K562 (cell line): ENCODE results near the gene STEAP1B. TPM values are rescaled to one million over a fixed set of nuclear protein-coding genes. Genes with fewer than 3 reads are reported as not detected.

Source experiments
- ATAC-seq: fragments of 200-7000 bp; cut with Tn5 transposase; 3 replicates; pipeline ENCODE4 v1.9.1; 2020; ENCODE audit warnings: moderate library complexity
- BruUV-seq: library from RNA; stranded (reverse); fragments of 400-500 nt; replicated peaks from 2 replicates; lab custom pipeline; 2021; lab: Mats Ljungman, UMichigan
- CTCF ChIA-PET: fragments of 300-600 bp; formaldehyde crosslinking; extraction: SDS; loops from one replicate; lab custom pipeline; 2021; ENCODE audit warnings: low intra/inter-chr PET ratio; lab: Yijun Ruan, JAX
- POLR2A ChIA-PET: fragments of 300-600, 350-650 bp; sonication (Branson Sonifier 250); formaldehyde crosslinking; extraction: SDS; loops from one replicate; lab custom pipeline; 2021; ENCODE audit warnings: antibody characterized with exemption, inconsistent platforms; lab: Yijun Ruan, JAX
- DNase-seq, 4 experiments: peaks; one replicate each; pipeline versions ENCODE4 v3.0.0 to v3.0.0-alpha.2; 2011 to 2018; ENCODE audit warnings: low spot score in 3 of 4, mixed read lengths in 3 of 4; ENCODE audit errors: extremely low read depth in 1 of 4
- FAIRE-seq: peaks from 2 replicates; lab custom pipeline; 2011; peaks lifted over from hg19 to GRCh38; lab: Jason Lieb, UNC
- H2AFZ ChIP-seq: 2 replicates; pipeline ENCODE4 v1.6.0; 2011; ENCODE audit warnings: low read depth, low read length, control low read depth, inconsistent platforms
- H3K27ac ChIP-seq: fragments of 200-600 bp; 3 replicates; pipeline ENCODE4 v1.8.0; 2011; ENCODE audit warnings: low read depth, mild to moderate bottlenecking, control low read depth, inconsistent platforms, low read length, moderate library complexity, mixed read lengths; ENCODE audit errors: extremely low read depth
- H3K27me3 ChIP-seq, 2 experiments: fragments of 300-600 bp in 1 of 2; 2 replicates in 1 of 2; 3 replicates in 1 of 2; pipeline versions ENCODE4 v1.6.0 to v1.8.0; 2011; ENCODE audit warnings: inconsistent platforms in 2 of 2, low read length in 2 of 2, mild to moderate bottlenecking in 1 of 2, mixed read lengths in 1 of 2, moderate library complexity in 1 of 2; ENCODE audit not compliant: control insufficient read depth in 2 of 2, insufficient read depth in 2 of 2
- H3K36me3 ChIP-seq: fragments of 300-600 bp; 3 replicates; pipeline ENCODE4 v1.8.0; 2011; ENCODE audit warnings: mild to moderate bottlenecking, low read length, inconsistent platforms; ENCODE audit not compliant: control insufficient read depth, insufficient read depth
- H3K4me1 ChIP-seq, 2 experiments: fragments of 200-600 bp in 1 of 2; replicated peaks in 1 of 2; 2 replicates in 1 of 2; 3 replicates in 1 of 2; pipeline versions ENCODE4 v1.5.1 to v1.8.0; 2011; ENCODE audit warnings: inconsistent platforms in 2 of 2, low read length in 2 of 2, mild to moderate bottlenecking in 1 of 2, mixed read lengths in 1 of 2, moderate library complexity in 1 of 2; ENCODE audit not compliant: control insufficient read depth in 2 of 2, insufficient read depth in 2 of 2
- H3K4me2 ChIP-seq: 2 replicates; pipeline ENCODE4 v1.6.1; 2011; ENCODE audit warnings: low read length, control low read depth, inconsistent platforms, mixed read lengths; ENCODE audit not compliant: insufficient read depth
- H3K4me3 ChIP-seq: fragments of 200-600 bp; sonication (generic), shearing (Covaris generic); 2 replicates; pipeline ENCODE4 v1.5.1; 2016; ENCODE audit warnings: control low read depth, inconsistent platforms
- H3K79me2 ChIP-seq: fragments of 200-600 bp; 3 replicates; pipeline ENCODE4 v1.8.0; 2011; ENCODE audit warnings: low read length, inconsistent platforms; ENCODE audit not compliant: control insufficient read depth, insufficient read depth
- H3K9ac ChIP-seq, 2 experiments: 2 replicates each; pipeline versions ENCODE4 v1.6.0 to v1.6.1; 2011; ENCODE audit warnings: low read depth in 2 of 2, low read length in 2 of 2, control low read depth in 1 of 2, inconsistent platforms in 1 of 2, mild to moderate bottlenecking in 1 of 2, mixed read lengths in 1 of 2; ENCODE audit not compliant: insufficient read depth in 1 of 2
- H3K9me1 ChIP-seq: one replicate; pipeline ENCODE4 v1.6.0; 2011; ENCODE audit warnings: inconsistent platforms, mild to moderate bottlenecking, low read length, moderate library complexity; ENCODE audit not compliant: control insufficient read depth, insufficient read depth
- H3K9me3 ChIP-seq: replicated peaks from 2 replicates; pipeline ENCODE4 v1.5.1; 2011; ENCODE audit warnings: low read depth, low read length, inconsistent platforms; ENCODE audit not compliant: control insufficient read depth, insufficient read depth
- H4K20me1 ChIP-seq: replicated peaks from 2 replicates; pipeline ENCODE4 v1.6.1; 2011; ENCODE audit warnings: low read length, inconsistent platforms, mixed read lengths; ENCODE audit not compliant: control insufficient read depth, insufficient read depth
- BRD4 ChIP-seq: fragments of 200-600 bp; sonication (generic); IDR thresholded peaks from 2 replicates; pipeline ENCODE4 v1.6.1; 2017; ENCODE audit warnings: inconsistent platforms
- CBX1 ChIP-seq: sonication (generic); IDR thresholded peaks from 2 replicates; pipeline ENCODE4 v1.6.1; 2016; ENCODE audit warnings: antibody characterized with exemption, low read depth, mild to moderate bottlenecking
- CGGBP1 ChIP-seq: fragments of 250-450 bp; sonication (Bioruptor Pico); IDR thresholded peaks from 2 replicates; pipeline ENCODE4 v1.9.0; 2021; ENCODE audit warnings: mild to moderate bottlenecking
- E4F1 ChIP-seq: fragments of 250-450 bp; sonication (Bioruptor Pico); IDR thresholded peaks from 2 replicates; pipeline ENCODE4 v1.5.0; 2021; ENCODE audit warnings: mild to moderate bottlenecking, borderline replicate concordance
- GATAD2B ChIP-seq: fragments of 450-650 bp; IDR thresholded peaks from 2 replicates; pipeline ENCODE4 v1.6.1; 2017; ENCODE audit warnings: mild to moderate bottlenecking, borderline replicate concordance
- NFIX ChIP-seq: fragments of 250-450 bp; sonication (Bioruptor Pico); IDR thresholded peaks from 2 replicates; pipeline ENCODE4 v1.4.0; 2020; ENCODE audit warnings: low read depth, mild to moderate bottlenecking, moderate library complexity
- RBM14 ChIP-seq: fragments of 200-400 bp; formaldehyde crosslinking; IDR thresholded peaks from 2 replicates; pipeline ENCODE4 v1.6.1; 2018; ENCODE audit warnings: low read depth, mild to moderate bottlenecking, low read length, moderate library complexity, borderline replicate concordance; ENCODE audit not compliant: insufficient read depth
- RBM39 ChIP-seq: fragments of 200-400 bp; formaldehyde crosslinking; optimal IDR thresholded peaks from 2 replicates; pipeline ENCODE3; 2018; ENCODE audit warnings: low read depth, low read length
- SRSF7 ChIP-seq: fragments of 200-400 bp; formaldehyde crosslinking; optimal IDR thresholded peaks from 2 replicates; pipeline ENCODE3; 2017; ENCODE audit warnings: mild to moderate bottlenecking, low read depth, low read length
- TRIM24 ChIP-seq, 2 experiments: fragments of 450-650 bp; IDR thresholded peaks; 2 replicates each; pipeline ENCODE4 v1.6.1; 2016
- ZBTB7A ChIP-seq: IDR thresholded peaks from 2 replicates; pipeline ENCODE4 v1.6.1; 2011; ENCODE audit warnings: low read depth, mild to moderate bottlenecking, low read length, moderate library complexity, borderline replicate concordance; ENCODE audit not compliant: control insufficient read depth
- ZNF12 ChIP-seq: sonication (generic); formaldehyde crosslinking; IDR thresholded peaks from 2 replicates; pipeline ENCODE4 v1.4.0; 2020; ENCODE audit warnings: mild to moderate bottlenecking, missing genetic modification reagents
- ZNF165 ChIP-seq: fragments of 250-450 bp; sonication (Bioruptor Pico); IDR thresholded peaks from 2 replicates; pipeline ENCODE4 v1.4.0; 2020; ENCODE audit warnings: borderline replicate concordance
- ZNF764 ChIP-seq: fragments of 250-450 bp; sonication (Bioruptor Pico); IDR thresholded peaks from 2 replicates; pipeline ENCODE4 v1.4.0; 2020; ENCODE audit warnings: low read depth, mild to moderate bottlenecking, moderate library complexity
- WGBS: fragments of 100-300 bp; shearing (Covaris generic); methylation state at CpG from one replicate; pipeline ENCODE4 v1.1.6; 2016; ENCODE audit warnings: low coverage, mixed read lengths; ENCODE audit not compliant: insufficient coverage; ENCODE audit errors: missing lambda C conversion rate; 5-methylcytosine and 5-hydroxymethylcytosine counted together
- in situ Hi-C: fragments of 300-500 bp; cut with MboI; formaldehyde crosslinking; loops from 4 replicates; pipeline ENCODE4 v1.15.0; 2018; ENCODE audit warnings: inconsistent platforms, mixed read lengths
- intact Hi-C: fragments of 100-400 bp; cut with micrococcal nuclease; formaldehyde crosslinking; loops from 2 replicates; pipeline ENCODE4 v1.14.2; 2022
- polyA plus RNA-seq, 8 experiments: library from polyadenylated mRNA; depleted of rRNA in 4 of 8; stranded (reverse) in 5 of 8; unstranded in 3 of 8; fragments of >200 nt; fragmentation: Nextera tagmentation in 2 of 8; fragmentation: Illumina TruSeq in 1 of 8; extraction: Ambion mirVana in 2 of 8; extraction: Trizol in 1 of 8; gene quantifications; 2 replicates each; pipeline versions ENCODE4 v1.2.1 to v1.2.3, GENCODE V29; 2011 to 2014; ENCODE audit warnings: inconsistent platforms in 1 of 8, missing spikeins in 1 of 8
- total RNA-seq, 7 experiments: library from RNA; depleted of rRNA in 6 of 7; stranded (reverse); fragments of >200 nt in 6 of 7; fragmentation: Illumina TruSeq in 2 of 7; extraction: Trizol in 2 of 7; gene quantifications; 2 replicates each; pipeline versions ENCODE4 v1.2.1 to v1.2.3, GENCODE V29; 2011 to 2021; ENCODE audit warnings: low replicate concordance in 1 of 7

The STEAP1B gene
- total and polyA plus RNA-seq, 9 of the 15 experiments (the other 6 are each of a cell fraction or from before 2014, with no cell fraction given): 20.0 to 38.5 (median 30.6) TPM

GRCh38 chr7:22380333-22380732, 119.7 kb downstream of the STEAP1B start:
- no peak overlapping the region for H3K4me3 ChIP-seq
- no peaks in the 10 kb centered on the region for H3K9me3 ChIP-seq
- DNase-seq: no peak
- no peaks in the 10 kb centered on the region for H3K36me3 ChIP-seq
- FAIRE-seq: no peak
- H3K79me2 ChIP-seq: no peaks in the 10 kb centered on the region
- no peaks in the 10 kb centered on the region for H3K27me3 ChIP-seq
- in situ Hi-C loops (no loop called here), intact Hi-C loops (no loop called here)
- TF ChIP-seq E4F1 (CRISPR knock-in tag) (no peak), ZBTB7A (no peak), CGGBP1 (CRISPR knock-in tag) (no peak), ZNF12 (no peak), RBM14 (no peak), CBX1 (no peak), SRSF7 (no peak), TRIM24 (IDR thresholded peaks at IDR 0.05) (no peak), GATAD2B (no peak), RBM39 (no peak), NFIX (CRISPR knock-in tag) (no peak), BRD4 (no peak), ZNF165 (CRISPR knock-in tag) (no peak), ZNF764 (CRISPR knock-in tag) (no peak)
- WGBS: 51% methylated on average over 2 of the region's 2 CpGs
- ChIA-PET POLR2A (no interaction called here), CTCF (no interaction called here)
- no peaks in the 10 kb centered on the region for H3K9me1 ChIP-seq
- no peak overlapping the region for H3K4me2 ChIP-seq
- ATAC-seq: no peak
- H2AFZ ChIP-seq: no peak overlapping the region
- H3K4me1 ChIP-seq: no peaks in the 10 kb centered on the region; a peak in 1 of 5 replicates
- H4K20me1 ChIP-seq: no peaks in the 10 kb centered on the region
- BruUV-seq: no TSS peak
- H3K27ac ChIP-seq: no peak overlapping the region
- no peak overlapping the region for H3K9ac ChIP-seq
